GM12864 (cell line): Measurements from ENCODE around the gene CRABP2.

Experiments used
- DNase-seq: peaks from one replicate; pipeline ENCODE4 v3.0.0-alpha.2; 2011; ENCODE audit warnings: low read depth
- H3K4me3 ChIP-seq: 2 replicates; pipeline ENCODE4 v1.5.1; 2011; ENCODE audit warnings: mild to moderate bottlenecking, low read depth, low read length, control low read depth
- CTCF ChIP-seq: IDR thresholded peaks from 2 replicates; pipeline ENCODE4 v1.5.1; 2011; ENCODE audit warnings: low read depth, mild to moderate bottlenecking, moderate library complexity, low read length, control low read depth, inconsistent platforms; ENCODE audit errors: missing control alignments

The CRABP2 gene

GRCh38 chr1:156745881-156746280 is 40.5 kb upstream of the CRABP2 start:
- H3K4me3 ChIP-seq = no peak overlapping the region
- no peak for DNase-seq

GRCh38 chr1:156744786-156745419 is 39.5 kb upstream of the CRABP2 start:
- H3K4me3 ChIP-seq = no peak overlapping the region
- TF ChIP-seq CTCF = no peak
- no peak for DNase-seq

More at GRCh38 chr1:156745881-156746280, 40.5 kb upstream of the CRABP2 start:
- no peak for TF ChIP-seq CTCF

- H3K4me3 ChIP-seq = no peak overlapping the region
- no peak for TF ChIP-seq CTCF
- no peak for DNase-seq
Observed at GRCh38 chr1:156744344-156744743, 39.0 kb upstream of the CRABP2 start.

- TF ChIP-seq CTCF = no peak
- H3K4me3 ChIP-seq = no peak overlapping the region
- DNase-seq = no peak
Observed at GRCh38 chr1:156743367-156744302, 38.3 kb upstream of the CRABP2 start.

- no peak for DNase-seq
- no peak for TF ChIP-seq CTCF
- no peak overlapping the region for H3K4me3 ChIP-seq
Observed at GRCh38 chr1:156742801-156743200, 37.4 kb upstream of the CRABP2 start.

GRCh38 chr1:156742017-156742416 is 36.6 kb upstream of the CRABP2 start:
- no peak for DNase-seq
- no peak overlapping the region for H3K4me3 ChIP-seq
- no peak for TF ChIP-seq CTCF
